NT2/D1 (cell line): Measurements from ENCODE around the gene ATXN7.

ENCODE experiments used
- YY1 ChIP-seq: IDR thresholded peaks from 2 replicates; pipeline ENCODE4 v1.6.1; 2011; ENCODE audit not compliant: insufficient read length, insufficient read depth
- ZNF274 ChIP-seq: IDR thresholded peaks from 2 replicates; pipeline ENCODE4 v1.6.1; 2011; ENCODE audit warnings: mild to moderate bottlenecking, low read depth, low read length

GRCh38 chr3:63947594-63947993, 83.9 kb downstream of the ATXN7 start:
- TF ChIP-seq ZNF274 (no peak), YY1 (no peak)
